GM18499 (cell line): ENCODE measurements around the gene SEZ6.
"Not testable (repeated sequence)": the region's sequence is repeated elsewhere in the genome, so short reads cannot be mapped to it uniquely, and the experiment has no call there.

Experiments
- ATAC-seq: cut with Tn5 transposase; IDR thresholded peaks from one replicate; pipeline ENCODE4 v1.9.1; 2021; ENCODE audit warnings: moderate number of reproducible peaks; ENCODE audit not compliant: insufficient read depth, unreplicated experiment

SEZ6 gene

DNA sequence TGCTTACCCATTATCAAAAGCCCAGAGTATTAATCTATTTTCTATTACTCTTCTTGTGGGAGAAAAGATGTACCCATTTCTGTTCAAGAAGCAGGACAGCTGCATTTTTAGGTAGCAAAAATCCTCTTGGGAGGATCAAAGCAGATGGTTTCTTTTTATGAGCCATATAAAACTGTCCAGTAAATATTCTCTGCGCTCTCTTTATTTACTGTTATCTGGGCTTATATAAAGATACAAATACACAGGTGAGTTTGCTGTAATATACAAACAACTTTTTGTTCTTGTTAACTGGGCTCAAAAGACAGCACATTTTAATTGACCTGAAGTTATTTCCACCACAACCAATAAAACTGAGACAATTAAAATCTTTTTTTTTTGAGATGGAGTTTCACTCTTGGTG, 64.6 kb downstream of the SEZ6 start:
- no peak for ATAC-seq

DNA sequence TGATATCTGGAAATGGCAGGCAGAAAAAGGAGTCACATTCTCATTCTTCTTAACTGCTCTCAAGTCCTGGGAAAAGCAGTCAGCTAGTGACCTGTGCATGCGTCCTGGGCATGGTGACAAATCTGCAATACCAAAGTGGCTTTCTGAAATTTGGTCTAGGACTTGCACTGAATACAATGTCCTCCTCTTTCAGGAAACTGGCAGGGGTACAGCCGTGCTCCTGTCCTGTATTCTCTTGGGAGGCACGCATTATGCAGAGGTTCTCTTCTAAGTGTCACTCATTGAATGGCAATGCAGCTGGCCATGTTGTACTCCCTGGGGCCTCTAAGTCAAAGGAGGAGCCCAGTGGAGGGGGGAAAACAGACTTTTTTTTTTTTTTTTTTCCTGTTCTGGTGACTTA, 65.2 kb downstream of the SEZ6 start:
- ATAC-seq = no peak

GRCh38 chr17:28940142-28940541, 65.7 kb downstream of the SEZ6 start:
- ATAC-seq = no peak

DNA sequence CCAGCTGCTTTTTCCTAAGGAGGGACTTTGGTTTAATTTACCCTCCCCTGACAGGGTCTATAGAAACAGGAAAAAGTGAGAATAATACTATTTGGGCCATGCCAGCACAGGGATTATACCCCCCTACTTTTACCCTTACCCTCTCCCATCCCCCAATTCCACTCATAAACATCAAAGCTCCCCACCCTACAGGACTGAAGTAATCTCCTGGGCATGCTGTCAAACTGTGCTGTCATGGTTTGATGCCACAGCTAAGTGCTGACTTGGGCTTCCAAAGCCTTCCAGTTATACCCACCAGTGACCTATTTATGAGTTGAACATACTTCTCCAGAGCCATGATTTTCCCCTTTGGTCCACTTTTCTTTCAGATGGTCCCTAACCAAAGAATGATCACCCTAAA, 67.3 kb downstream of the SEZ6 start:
- ATAC-seq = no peak

DNA sequence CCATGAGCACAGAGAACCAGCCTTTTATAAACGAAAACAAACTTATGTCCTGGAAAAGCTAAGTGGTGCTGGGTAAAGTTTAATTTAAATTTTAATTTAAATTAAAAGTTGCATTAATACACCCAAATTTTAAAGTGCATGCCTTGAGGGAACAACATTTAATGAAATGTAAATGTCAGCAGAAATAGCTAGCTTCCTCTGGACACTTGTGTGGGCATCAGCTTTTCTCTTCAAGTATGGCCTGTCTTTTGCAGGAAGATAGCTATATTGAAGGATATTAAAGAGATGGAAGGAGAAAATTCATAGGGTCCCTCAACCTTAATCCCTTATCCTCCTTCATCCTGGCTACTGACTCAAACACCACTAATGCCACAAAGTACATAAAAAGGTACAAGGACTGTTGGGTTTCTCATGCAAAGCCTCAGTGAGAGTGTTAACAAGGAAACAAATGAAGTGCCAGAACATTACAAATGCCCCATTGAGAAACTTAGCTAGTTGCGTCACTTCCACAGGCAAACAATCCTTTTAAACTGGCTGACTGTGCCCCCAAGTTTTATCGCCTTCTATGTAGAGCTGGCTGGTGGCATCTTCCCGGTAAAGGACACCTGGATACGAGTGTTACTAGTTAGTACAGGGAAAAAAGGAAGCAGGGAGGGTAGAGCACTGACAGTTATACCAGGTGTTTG, 68.6 kb downstream of the SEZ6 start:
- no peak for ATAC-seq

DNA sequence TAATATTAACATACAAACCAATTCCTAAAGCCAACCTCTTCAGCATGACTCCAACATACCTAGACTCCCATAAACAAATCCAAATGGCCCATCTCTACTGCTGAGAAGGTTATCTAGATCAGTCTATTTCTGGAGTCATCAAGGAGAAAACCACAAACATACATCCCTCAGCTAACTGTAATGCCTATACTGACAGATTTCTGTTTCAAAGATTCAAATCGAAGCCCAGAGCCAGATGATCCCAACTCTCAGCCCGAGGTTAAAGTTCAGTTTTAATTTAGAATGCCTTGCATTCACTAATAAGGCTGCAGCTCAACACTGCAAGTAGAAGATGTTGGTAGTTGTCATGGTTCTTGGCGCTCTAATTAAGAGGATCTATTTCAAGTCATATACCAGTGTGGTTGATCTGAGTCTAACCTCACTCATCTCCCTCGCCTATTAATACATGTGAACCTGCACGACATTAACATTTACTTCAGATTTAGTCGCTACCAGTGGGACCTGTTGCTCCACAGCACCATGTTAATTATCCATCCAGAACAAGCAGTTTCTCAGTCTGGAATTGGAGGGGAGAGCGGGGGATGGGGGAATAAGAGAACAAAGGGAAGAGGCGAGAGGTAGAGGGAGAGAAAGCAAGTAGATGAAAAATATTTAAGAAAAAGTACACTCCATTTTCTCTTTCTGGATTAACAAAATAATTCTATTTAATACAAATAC, 69.9 kb downstream of the SEZ6 start:
- no peak for ATAC-seq

DNA sequence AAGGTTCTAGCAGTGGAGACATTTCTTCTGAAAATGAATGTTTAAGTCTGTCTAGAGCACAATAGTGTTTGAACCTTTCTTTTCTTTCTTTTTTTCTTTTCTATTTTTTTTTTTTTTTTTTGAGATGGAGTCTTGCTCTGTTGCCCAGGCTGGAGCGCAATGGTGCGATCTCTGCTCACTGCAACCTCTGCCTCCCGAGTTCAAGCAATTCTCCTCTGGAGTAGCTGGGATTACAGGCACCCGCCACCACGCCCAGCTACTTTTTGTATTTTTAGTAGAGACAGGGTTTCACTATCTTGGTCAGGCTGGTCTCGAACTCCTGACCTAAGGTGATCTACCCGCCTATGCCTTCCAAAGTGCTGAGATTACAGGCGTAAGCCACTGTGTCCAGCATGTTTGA, 71.3 kb downstream of the SEZ6 start:
- not testable (repeated sequence) for ATAC-seq

DNA sequence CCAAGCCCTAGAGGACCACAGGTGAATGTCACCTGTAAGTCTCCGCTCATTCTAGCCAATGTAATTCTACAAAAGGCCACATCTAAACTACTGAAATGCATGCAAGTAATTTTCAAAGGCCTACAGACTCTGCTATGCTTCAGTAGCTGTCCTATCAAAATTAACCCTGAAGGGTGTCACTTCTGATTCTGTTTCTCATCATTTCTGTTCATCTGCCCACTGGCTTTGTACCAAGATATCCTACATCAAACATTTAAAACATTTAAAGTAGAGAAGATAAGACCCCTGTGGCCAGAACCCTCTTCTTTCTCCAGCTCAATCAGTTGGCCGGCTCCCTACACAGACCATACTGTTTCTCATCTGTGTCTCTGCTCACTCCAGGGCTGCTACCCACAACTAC, 76.0 kb downstream of the SEZ6 start:
- no peak for ATAC-seq

- ATAC-seq = no peak
These were observed 77.8 kb downstream of the SEZ6 start for GRCh38 chr17:28928061-28928460.

- no peak for ATAC-seq
These were observed 79.0 kb downstream of the SEZ6 start for GRCh38 chr17:28926786-28927185.

DNA sequence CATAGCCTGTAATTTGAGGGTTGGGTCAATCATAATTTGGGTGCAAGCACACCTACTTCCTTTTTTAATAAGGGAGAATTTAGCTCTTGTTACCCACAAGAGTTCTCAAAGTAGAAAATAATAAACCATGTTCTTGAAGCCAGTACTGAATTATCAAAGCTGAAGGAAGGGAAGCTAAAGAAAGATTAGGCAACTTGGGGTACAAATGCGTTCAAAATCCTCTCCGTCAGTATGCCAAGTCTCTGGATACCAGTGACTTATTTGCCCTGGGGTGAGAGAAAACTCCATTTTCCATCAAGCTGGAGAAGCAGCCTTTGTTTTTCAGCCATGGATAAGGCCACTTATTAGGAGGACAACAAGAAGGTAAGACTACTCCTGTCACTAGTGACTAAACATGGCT, 79.5 kb downstream of the SEZ6 start:
- ATAC-seq = no peak

- no peak for ATAC-seq
These were observed 79.9 kb downstream of the SEZ6 start for GRCh38 chr17:28925912-28926365.

DNA sequence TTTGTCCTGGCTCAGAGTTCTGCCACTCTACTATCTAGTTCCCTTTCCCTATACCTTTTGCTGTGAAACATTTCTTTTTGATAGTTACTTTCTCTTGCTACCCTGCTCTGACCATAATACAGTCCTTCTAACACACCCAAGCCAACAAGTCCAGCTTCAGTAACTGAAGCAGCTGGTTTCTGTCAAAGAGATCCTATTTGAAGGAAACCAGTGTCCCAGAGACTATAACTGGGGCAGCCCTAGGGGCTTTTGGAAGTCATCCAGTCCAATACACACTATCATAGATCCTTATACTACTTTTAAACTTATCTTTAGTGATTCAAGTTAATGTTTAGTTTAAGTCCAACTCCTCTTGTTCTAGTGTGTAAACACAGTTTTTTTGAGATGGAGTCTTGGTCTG, 85.6 kb downstream of the SEZ6 start:
- ATAC-seq = no peak

DNA sequence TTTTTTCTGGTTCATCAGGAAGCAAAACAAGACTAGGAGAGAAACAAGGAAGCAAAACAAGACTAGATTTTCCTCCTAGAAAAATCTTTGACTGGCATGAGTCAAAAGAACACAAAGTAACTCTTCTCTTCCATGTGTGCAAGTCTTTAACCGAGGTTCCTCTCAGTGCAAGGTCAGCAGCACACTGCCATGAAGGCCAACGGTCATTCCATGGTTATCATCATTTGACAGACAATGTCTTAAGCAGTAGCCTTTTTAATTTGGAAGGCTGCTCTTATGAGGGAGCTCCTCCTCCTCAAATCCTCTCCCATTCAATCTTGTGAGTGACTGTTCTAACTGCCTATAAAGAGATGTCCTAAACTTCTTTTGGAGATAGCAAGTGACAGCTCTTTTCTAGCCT, 87.5 kb downstream of the SEZ6 start:
- no peak for ATAC-seq

DNA sequence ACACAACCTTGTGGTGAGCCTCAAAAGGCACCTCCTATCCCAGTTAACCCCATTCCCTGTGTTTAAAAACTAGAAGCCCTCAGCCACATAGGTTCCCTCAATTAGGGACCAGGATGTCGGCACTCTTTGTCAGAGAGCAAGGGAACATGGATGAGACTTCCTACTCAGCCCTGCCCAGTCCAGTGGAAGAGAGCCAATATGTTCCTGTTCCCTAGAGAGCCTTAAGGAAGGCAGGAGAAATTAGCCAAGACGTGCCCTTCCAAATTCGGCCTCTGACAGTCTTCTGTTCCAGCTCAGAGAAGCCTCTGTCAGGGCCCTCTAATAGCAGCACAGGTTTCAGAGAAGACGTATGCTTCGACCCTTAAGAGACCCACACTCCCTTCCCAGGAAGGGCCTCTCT, 88.4 kb downstream of the SEZ6 start:
- ATAC-seq = no peak

GRCh38 chr17:28917029-28917428, 88.8 kb downstream of the SEZ6 start:
- no peak for ATAC-seq

- ATAC-seq = no peak
These were observed 89.4 kb downstream of the SEZ6 start for GRCh38 chr17:28916302-28916934.

DNA sequence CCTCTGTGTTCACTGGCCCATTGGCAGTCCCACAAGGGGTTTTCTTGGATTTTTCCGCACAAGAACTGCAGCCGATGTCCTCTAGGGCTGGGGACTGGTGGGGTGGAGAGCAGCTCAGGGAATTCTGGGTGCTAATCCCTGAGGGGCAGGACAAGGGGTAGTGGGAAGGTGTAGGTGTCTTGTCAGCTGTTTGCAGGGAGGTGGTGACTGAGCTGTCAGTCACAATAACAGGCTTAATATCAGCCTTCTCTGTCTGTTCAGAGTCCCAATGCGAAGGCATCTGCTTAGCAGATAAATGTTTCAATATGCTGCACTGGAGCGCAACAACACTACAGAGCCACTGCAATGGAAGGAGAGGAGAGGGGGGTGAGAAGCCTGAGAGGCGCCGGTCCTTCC, 92.9 kb downstream of the SEZ6 start:
- no peak for ATAC-seq

DNA sequence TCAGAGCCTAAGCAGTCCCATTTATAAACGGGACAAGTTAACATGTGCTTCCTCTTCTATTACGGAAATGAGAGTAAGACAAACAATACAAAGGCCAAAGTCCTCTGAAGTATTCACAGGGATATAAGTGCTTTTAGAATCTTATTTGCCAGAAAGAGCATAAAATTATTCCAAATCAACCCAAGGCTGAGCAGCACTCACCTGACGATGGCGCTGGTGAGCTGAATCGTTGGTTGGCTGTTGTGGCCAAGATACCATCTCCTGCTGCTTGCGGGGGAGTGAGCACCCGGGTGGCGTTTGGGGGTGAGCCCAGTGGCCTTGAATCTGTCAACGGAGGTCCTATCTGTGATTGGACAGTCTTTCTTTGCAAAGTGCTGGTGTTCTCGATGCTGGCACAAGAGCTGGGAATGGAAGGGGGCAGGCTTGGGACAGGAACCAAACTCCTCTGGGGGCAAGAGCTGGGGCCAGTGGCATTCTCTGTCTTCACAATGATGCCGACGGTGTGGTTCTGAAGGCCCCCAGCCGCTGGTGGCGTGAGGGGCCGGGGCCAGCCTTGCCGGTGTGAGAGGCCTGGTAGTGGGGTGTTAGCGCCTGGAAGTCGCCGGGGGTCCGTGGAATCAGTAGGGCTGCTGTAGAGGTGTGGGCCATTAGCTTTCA, 93.4 kb downstream of the SEZ6 start:
- no peak for ATAC-seq

- no peak for ATAC-seq
These were observed 94.3 kb downstream of the SEZ6 start for GRCh38 chr17:28911411-28912045.

- ATAC-seq = no peak
These were observed 95.3 kb downstream of the SEZ6 start for GRCh38 chr17:28910534-28910933.
